AG04450 (cell line): Measurements from ENCODE around the gene LGALS3. TPM values are rescaled to one million over a fixed set of nuclear protein-coding genes. Genes with fewer than 3 reads are reported as not detected.

Experiments used
- CTCF ChIA-PET: fragments of 300-600, 350-600 bp; formaldehyde crosslinking; extraction: SDS; loops from one replicate; lab custom pipeline; 2022; ENCODE audit warnings: antibody characterized with exemption, inconsistent platforms; lab: Charles Lee
- POLR2A ChIA-PET: fragments of 350-600 bp; formaldehyde crosslinking; extraction: SDS; loops from one replicate; lab custom pipeline; 2021; ENCODE audit warnings: antibody characterized with exemption, inconsistent platforms; lab: Yijun Ruan, JAX
- DNase-seq: peaks from one replicate; pipeline ENCODE4 v3.0.0-alpha.2; 2011; ENCODE audit warnings: low read depth, low spot score
- H3K27ac ChIP-seq: one replicate; pipeline ENCODE4 v1.5.1; 2012; ENCODE audit warnings: low read depth, low read length, control low read depth
- H3K27me3 ChIP-seq: one replicate; pipeline ENCODE4 v1.6.0; 2012; ENCODE audit warnings: low read length; ENCODE audit not compliant: control insufficient read depth, insufficient read depth
- H3K4me3 ChIP-seq: 2 replicates; pipeline ENCODE4 v1.5.1; 2011; ENCODE audit warnings: mild to moderate bottlenecking, low read depth, low read length, control low read depth
- H3K9me3 ChIP-seq: 2 replicates; pipeline ENCODE4 v1.5.1; 2012; ENCODE audit warnings: low read length; ENCODE audit not compliant: control insufficient read depth, insufficient read depth
- polyA plus RNA-seq: library from polyadenylated mRNA; depleted of rRNA; stranded (reverse); fragments of >200 nt; gene quantifications from 2 replicates; pipeline ENCODE4 v1.2.3, GENCODE V29; 2011
- TF ChIP-seq, protein P1 (sequence below): IDR thresholded peaks from 2 replicates; pipeline ENCODE4 v1.5.1; 2011; ENCODE audit warnings: low read depth, low read length, control low read depth, inconsistent platforms

Gene LGALS3
- polyA plus RNA-seq, 1 experiment, result 383 TPM

DNA sequence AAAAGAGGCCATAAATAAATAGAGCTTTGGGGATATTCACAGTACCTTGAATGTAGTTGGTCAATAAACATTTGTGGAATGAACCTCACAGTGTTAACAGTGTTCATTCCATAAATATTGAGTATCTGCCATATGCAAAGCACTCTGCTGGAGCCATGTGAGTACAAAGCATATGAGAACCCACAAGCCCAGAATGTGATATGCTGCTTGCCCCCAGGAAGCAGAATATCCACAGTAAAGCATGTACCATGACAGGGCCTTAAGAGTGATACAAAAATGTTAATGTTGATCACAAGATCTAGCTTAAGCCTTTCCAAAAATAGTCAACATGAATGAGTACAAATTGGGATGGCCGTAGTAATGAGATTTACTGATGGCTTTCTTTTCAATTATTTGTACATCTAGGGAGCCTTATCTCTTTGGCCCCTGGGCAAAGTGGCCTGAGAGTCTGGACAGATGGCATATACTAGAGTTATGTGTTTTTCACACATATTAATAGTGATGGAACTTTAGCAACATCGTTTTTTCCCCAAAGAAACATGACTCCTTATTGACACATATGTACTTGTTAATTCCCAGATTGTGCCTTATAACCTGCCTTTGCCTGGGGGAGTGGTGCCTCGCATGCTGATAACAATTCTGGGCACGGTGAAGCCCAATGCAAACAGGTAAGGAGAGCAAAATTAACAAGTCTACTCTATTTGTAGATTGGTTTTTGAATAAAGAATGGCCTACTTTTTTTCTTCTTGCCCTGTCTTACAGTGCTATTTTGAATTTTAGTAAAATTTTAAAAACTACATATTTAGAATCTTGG lies 10.9 kb downstream of the LGALS3 start:
- H3K27me3 ChIP-seq, result no peaks in the 10 kb centered on the region
- no peaks in the 10 kb centered on the region for H3K9me3 ChIP-seq
- H3K27ac ChIP-seq, result no peak overlapping the region
- no peak for DNase-seq
- CTCF ChIA-PET, result interaction anchor here (0.8 to 2.1 kb wide), 2 partner anchors 21 to 50 kb away, joined by 4 to 13 read pairs; no protein-coding TSS in a partner anchor
- POLR2A ChIA-PET, result no interaction called here
- H3K4me3 ChIP-seq, result no peak overlapping the region
- TF ChIP-seq, protein P1, sequence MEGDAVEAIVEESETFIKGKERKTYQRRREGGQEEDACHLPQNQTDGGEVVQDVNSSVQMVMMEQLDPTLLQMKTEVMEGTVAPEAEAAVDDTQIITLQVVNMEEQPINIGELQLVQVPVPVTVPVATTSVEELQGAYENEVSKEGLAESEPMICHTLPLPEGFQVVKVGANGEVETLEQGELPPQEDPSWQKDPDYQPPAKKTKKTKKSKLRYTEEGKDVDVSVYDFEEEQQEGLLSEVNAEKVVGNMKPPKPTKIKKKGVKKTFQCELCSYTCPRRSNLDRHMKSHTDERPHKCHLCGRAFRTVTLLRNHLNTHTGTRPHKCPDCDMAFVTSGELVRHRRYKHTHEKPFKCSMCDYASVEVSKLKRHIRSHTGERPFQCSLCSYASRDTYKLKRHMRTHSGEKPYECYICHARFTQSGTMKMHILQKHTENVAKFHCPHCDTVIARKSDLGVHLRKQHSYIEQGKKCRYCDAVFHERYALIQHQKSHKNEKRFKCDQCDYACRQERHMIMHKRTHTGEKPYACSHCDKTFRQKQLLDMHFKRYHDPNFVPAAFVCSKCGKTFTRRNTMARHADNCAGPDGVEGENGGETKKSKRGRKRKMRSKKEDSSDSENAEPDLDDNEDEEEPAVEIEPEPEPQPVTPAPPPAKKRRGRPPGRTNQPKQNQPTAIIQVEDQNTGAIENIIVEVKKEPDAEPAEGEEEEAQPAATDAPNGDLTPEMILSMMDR, result no peak

DNA sequence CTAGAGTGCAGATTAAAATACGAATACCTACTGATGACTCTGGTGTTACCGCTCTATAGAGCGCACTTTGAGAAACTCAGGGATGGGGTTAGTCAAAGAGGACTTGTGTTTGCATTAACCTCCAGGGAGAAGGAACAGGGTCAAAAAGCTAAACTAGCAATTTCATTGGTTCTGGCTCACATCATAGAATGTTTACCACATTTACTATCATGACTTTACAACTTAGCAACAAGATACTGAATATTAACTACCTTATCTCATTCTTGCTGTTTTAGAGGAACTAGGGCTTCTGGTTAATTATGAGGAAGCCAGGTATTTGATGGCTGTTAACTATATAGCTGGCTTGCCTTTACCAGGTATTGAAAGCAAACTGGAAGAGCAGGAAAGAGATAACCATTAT lies 12.8 kb downstream of the LGALS3 start:
- ChIA-PET POLR2A (no interaction called here), CTCF (no interaction called here)
- Histone ChIP-seq H3K27ac (no peak overlapping the region), H3K27me3 (no peaks in the 10 kb centered on the region), H3K9me3 (no peaks in the 10 kb centered on the region), H3K4me3 (no peak overlapping the region)
- no peak for DNase-seq
- TF ChIP-seq, protein P1, result no peak

DNA sequence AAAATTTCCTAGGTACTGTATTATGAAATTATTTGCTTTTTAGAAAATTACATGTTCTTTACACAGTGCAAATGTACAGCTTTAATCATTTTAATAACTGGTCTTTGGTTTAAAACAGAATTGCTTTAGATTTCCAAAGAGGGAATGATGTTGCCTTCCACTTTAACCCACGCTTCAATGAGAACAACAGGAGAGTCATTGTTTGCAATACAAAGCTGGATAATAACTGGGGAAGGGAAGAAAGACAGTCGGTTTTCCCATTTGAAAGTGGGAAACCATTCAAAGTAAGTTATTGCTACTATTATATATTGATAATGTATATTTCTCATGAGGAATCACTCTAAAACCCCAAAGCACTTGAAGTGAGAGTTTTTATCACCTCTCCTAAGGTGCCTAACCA lies 13.4 kb downstream of the LGALS3 start:
- no peak for DNase-seq
- ChIA-PET CTCF (no interaction called here), POLR2A (no interaction called here)
- Histone ChIP-seq H3K9me3 (no peaks in the 10 kb centered on the region), H3K4me3 (no peak overlapping the region), H3K27ac (no peak overlapping the region), H3K27me3 (no peaks in the 10 kb centered on the region)
- TF ChIP-seq, protein P1, result no peak

DNA sequence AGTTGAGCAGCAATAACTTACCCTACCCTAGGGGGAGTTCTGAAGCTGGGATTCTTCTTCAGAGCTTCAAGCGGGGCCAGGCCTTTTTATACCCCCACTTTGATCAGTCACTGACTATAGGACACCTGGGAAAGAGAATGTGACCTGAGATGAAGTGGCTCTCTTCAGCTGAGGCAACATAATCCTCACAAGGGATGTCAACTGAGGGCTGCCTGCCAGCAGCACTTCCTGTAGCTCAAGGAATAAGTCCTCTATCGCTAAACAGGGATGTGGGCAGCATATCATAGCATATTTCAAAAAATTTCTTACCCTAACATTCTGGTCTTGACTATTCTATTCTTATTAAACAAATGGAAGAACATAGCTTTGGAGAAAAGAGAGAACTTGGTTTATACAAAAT lies 17.4 kb downstream of the LGALS3 start:
- DNase-seq, result no peak
- Histone ChIP-seq H3K27ac (no peak overlapping the region), H3K9me3 (no peaks in the 10 kb centered on the region), H3K27me3 (no peaks in the 10 kb centered on the region), H3K4me3 (no peak overlapping the region)
- ChIA-PET POLR2A (interaction anchor here (0.9 kb wide), 1 partner anchor 12 kb away, joined by 5 read pairs; no protein-coding TSS in a partner anchor), CTCF (interaction anchor here (0.5 to 2.3 kb wide), 4 partner anchors 9 to 166 kb away, joined by 3 to 9 read pairs (median 6); partner anchors contain the start of gene MAPK1IP1L)
- TF ChIP-seq, protein P1, result no peak

DNA sequence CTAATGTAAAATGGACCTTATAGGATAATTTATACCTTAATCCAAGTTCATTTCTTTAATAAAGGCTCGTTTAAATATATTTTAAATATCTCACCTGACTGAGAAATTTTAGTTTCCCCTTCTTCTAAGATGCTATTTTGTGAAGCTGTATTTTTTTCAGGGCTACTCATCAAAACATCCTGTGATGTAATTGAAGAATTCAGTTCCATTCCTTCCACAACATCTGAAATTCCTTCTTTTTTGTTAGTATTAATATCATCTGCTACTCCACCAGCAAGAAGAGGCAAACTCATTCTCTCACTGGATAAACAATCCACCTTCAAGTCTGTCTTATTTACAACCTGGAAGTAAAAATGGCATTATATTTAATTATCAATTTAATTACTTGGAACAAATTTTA lies 22.5 kb downstream of the LGALS3 start:
- Histone ChIP-seq H3K27me3 (no peaks in the 10 kb centered on the region), H3K27ac (no peak overlapping the region), H3K9me3 (no peaks in the 10 kb centered on the region), H3K4me3 (no peak overlapping the region)
- POLR2A ChIA-PET, result interaction anchor here (0.6 to 1.0 kb wide), 4 partner anchors 8 to 44 kb away, joined by 3 to 5 read pairs (median 3); partner anchors contain the start of gene LGALS3
- TF ChIP-seq, protein P1, result no peak
- CTCF ChIA-PET, result interaction anchor here (2.2 to 3.3 kb wide), 2 partner anchors 9 to 100 kb away, joined by 6 to 10 read pairs; partner anchors contain the start of gene MAPK1IP1L
- no peak for DNase-seq
